ENCODE data around the gene PDZD2. TPM values are rescaled to one million over a fixed set of nuclear protein-coding genes. Genes with fewer than 3 reads are reported as not detected.
"Not testable (repeated sequence)": the region's sequence is repeated elsewhere in the genome, so short reads cannot be mapped to it uniquely, and the experiment has no call there.

The PDZD2 gene
- total RNA-seq, 3 donors from 2014 or later (not counting 1 experiment from before 2014, with no cell fraction given): 0.50 to 1.3 (median 0.66) TPM

DNA sequence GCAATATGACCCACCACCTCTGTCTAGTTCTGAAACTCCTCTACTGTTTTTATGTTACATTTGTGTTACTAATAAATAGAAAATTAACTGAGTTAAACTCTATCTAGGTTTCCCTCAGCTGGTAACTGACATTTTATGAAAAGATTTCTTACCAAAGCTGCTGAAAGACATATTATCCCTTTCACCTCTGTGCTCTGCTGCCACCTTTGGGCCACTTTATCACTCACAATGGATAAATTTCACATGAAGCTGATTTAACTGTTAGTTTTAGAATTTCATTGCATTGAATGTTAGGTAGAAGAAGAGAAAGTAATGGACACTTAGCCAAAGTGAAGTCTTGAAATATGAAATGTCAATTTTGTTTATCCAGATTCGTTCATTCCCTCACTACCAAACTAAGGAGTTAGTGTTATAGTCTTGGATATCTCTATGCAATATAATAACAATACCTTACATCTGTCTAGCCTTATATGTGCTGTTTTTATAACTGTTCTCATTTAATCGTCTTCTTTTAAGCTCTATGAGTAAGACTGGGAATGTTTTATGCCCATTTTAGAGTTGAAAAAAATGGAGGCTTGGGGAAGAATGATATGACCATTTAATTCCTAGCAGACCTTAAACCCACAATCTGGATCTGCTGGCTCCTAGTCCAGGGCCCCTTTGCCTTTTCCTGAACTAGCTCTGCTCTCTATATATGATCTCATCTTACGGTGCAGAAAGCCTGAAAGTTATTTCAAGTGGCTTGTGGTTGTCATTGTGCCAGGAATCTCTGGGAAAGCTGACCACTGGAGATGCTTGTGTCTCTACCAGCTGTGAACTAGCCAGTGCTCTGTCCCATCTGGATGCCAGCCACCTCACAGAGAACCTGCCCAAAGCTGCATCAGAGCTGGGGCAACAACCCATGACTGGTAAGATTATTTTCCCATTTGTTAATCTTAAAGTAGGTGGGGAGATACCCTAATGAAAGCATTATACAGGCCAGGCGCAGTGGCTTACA is 438.1 kb downstream of the PDZD2 start:
- Mint-ChIP-seq H3K27me3 (ENCODE audit: low read depth in 2 of 2) (no peaks in the 10 kb centered on the region), H3K4me3 (no peak overlapping the region), H3K36me3 (no peaks in the 10 kb centered on the region), H3K27ac (no peak overlapping the region), H3K9me3 (no peaks in the 10 kb centered on the region), H3K4me1 (no peaks in the 10 kb centered on the region)
- intact Hi-C loops (cut with micrococcal nuclease): loop anchor here (1.0 to 2.0 kb wide), 2 partner anchors 252 to 496 kb away; no protein-coding TSS in a partner anchor
- ATAC-seq: peak in 1 of 3 donors; percentile 56
- TF ChIP-seq, protein P1, sequence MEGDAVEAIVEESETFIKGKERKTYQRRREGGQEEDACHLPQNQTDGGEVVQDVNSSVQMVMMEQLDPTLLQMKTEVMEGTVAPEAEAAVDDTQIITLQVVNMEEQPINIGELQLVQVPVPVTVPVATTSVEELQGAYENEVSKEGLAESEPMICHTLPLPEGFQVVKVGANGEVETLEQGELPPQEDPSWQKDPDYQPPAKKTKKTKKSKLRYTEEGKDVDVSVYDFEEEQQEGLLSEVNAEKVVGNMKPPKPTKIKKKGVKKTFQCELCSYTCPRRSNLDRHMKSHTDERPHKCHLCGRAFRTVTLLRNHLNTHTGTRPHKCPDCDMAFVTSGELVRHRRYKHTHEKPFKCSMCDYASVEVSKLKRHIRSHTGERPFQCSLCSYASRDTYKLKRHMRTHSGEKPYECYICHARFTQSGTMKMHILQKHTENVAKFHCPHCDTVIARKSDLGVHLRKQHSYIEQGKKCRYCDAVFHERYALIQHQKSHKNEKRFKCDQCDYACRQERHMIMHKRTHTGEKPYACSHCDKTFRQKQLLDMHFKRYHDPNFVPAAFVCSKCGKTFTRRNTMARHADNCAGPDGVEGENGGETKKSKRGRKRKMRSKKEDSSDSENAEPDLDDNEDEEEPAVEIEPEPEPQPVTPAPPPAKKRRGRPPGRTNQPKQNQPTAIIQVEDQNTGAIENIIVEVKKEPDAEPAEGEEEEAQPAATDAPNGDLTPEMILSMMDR (IDR thresholded peaks at IDR 0.05): peak; percentile 60
- Histone ChIP-seq H3K4me1 (ENCODE audit: control insufficient read depth, insufficient read depth, low read length) (no peaks in the 10 kb centered on the region), H3K36me3 (ENCODE audit: control insufficient read depth, insufficient read depth, low read length) (no peaks in the 10 kb centered on the region), H3K27ac (ENCODE audit: low read length) (no peak overlapping the region), H3K9me3 (ENCODE audit: control insufficient read depth, insufficient read depth, low read length) (no peaks in the 10 kb centered on the region), H3K4me3 (ENCODE audit: low read length) (no peak overlapping the region), H3K27me3 (ENCODE audit: control insufficient read depth, insufficient read depth, low read length) (no peaks in the 10 kb centered on the region)
- peak in 1 of 2 donors; percentile 67 for DNase-seq
- 87% methylated on average over 2 of the region's 4 CpGs for WGBS (ENCODE audit: insufficient coverage)

DNA sequence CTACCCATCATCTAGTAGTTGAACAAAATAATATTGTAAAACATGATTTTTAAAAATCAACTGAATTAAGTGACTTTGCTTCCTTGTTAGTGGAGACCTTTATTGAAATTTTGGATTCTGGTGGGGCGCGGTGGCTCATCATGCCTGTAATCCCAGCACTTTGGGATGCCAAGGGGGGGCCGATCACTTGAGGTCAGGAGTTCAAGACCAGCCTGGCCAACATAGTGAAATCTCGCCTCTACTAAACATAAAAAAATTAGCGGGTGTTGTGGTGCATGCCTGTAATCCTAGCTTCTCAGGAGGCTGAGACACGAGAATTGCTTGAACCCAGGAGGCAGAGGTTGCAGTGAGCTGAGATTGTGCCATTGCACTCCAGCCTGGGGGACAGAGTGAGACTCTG is 439.9 kb downstream of the PDZD2 start:
- ATAC-seq; H3K4me3 ChIP-seq (ENCODE audit: low read length); H3K27me3 ChIP-seq (ENCODE audit: control insufficient read depth, insufficient read depth, low read length); H3K27ac Mint-ChIP-seq; H3K36me3 Mint-ChIP-seq; DNase-seq; intact Hi-C loops (cut with micrococcal nuclease); H3K9me3 Mint-ChIP-seq; H3K27ac ChIP-seq (ENCODE audit: low read length); H3K4me1 ChIP-seq (ENCODE audit: control insufficient read depth, insufficient read depth, low read length); H3K36me3 ChIP-seq (ENCODE audit: control insufficient read depth, insufficient read depth, low read length); H3K4me3 Mint-ChIP-seq; H3K9me3 ChIP-seq (ENCODE audit: control insufficient read depth, insufficient read depth, low read length); H3K4me1 Mint-ChIP-seq; H3K27me3 Mint-ChIP-seq (ENCODE audit: low read depth in 2 of 2): not testable (repeated sequence)
- WGBS (ENCODE audit: insufficient coverage): 97% methylated on average over 6 of the region's 6 CpGs

DNA sequence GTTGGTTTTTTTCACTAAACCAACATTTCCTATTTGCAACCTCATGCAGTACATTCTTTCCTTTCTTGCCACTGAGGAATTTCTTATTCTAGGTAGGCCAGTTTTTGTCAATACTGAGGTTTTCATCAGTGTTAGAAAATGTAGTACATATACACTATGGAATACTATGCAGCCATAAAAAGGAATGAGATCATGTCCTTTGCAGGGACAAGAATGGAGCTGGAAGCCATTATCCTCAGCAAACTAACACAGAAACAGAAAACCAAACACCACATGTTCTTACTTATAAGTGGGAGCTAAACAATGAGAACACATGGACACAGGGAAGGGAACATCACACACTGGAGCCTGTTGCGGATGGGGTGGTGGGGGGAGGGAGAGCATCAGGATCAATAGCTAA is 441.6 kb downstream of the PDZD2 start:
- H3K36me3 ChIP-seq (ENCODE audit: control insufficient read depth, insufficient read depth, low read length); H3K4me3 ChIP-seq (ENCODE audit: low read length); H3K27me3 ChIP-seq (ENCODE audit: control insufficient read depth, insufficient read depth, low read length); H3K27me3 Mint-ChIP-seq (ENCODE audit: low read depth in 2 of 2); H3K36me3 Mint-ChIP-seq; DNase-seq; intact Hi-C loops (cut with micrococcal nuclease); ATAC-seq; H3K4me1 Mint-ChIP-seq; H3K9me3 Mint-ChIP-seq; H3K4me3 Mint-ChIP-seq; H3K4me1 ChIP-seq (ENCODE audit: control insufficient read depth, insufficient read depth, low read length); H3K9me3 ChIP-seq (ENCODE audit: control insufficient read depth, insufficient read depth, low read length); H3K27ac Mint-ChIP-seq; H3K27ac ChIP-seq (ENCODE audit: low read length): not testable (repeated sequence)
- 40% methylated on average over 1 of the region's 1 CpG for WGBS (ENCODE audit: insufficient coverage)

DNA sequence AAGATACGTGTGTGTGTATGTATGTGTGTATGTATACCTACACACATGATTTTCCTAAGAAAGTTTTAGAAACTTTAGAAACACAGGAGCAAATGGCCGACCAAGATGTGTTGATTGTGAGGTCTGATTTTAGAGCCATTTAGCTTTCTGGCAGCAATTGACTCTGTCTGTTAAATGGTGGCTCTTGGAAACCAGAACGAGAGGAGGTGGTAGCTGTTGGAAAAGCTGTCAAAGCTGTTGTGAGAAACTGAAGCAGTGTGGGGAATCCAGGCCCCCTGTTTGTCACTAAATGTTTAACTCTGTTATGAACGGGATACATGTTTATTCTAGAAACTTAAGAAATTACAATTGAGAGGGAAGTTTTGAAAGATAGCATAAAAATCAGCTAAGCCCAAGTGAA is 443.8 kb downstream of the PDZD2 start:
- no peaks in the 10 kb centered on the region for H3K27me3 Mint-ChIP-seq (ENCODE audit: low read depth in 2 of 2)
- TF ChIP-seq, protein P1 (IDR thresholded peaks at IDR 0.05): no peak
- Histone ChIP-seq H3K4me3 (ENCODE audit: low read length) (no peak overlapping the region), H3K27ac (ENCODE audit: low read length) (no peak overlapping the region), H3K27me3 (ENCODE audit: control insufficient read depth, insufficient read depth, low read length) (no peaks in the 10 kb centered on the region), H3K9me3 (ENCODE audit: control insufficient read depth, insufficient read depth, low read length) (no peaks in the 10 kb centered on the region), H3K36me3 (ENCODE audit: control insufficient read depth, insufficient read depth, low read length) (no peaks in the 10 kb centered on the region), H3K4me1 (ENCODE audit: control insufficient read depth, insufficient read depth, low read length) (no peaks in the 10 kb centered on the region)
- H3K36me3 Mint-ChIP-seq: no peaks in the 10 kb centered on the region
- no peaks in the 10 kb centered on the region for H3K9me3 Mint-ChIP-seq
- WGBS (ENCODE audit: insufficient coverage): 83% methylated on average over 3 of the region's 4 CpGs
- no peak overlapping the region for H3K27ac Mint-ChIP-seq
- ATAC-seq (no peak), DNase-seq (no peak)
- intact Hi-C loops (cut with micrococcal nuclease): no loop called here
- no peaks in the 10 kb centered on the region for H3K4me1 Mint-ChIP-seq
- no peak overlapping the region for H3K4me3 Mint-ChIP-seq

Measured in natural killer cell (primary cell).